CD4-positive, alpha-beta T cell treated with Interleukin-15 for 1 hour (primary cell): ENCODE data around the gene TRH.
A peak's percentile ranks its signal among the peaks of the same experiment; 100 is the strongest.
"Not testable (repeated sequence)": the region's sequence is repeated elsewhere in the genome, so short reads cannot be mapped to it uniquely, and the experiment has no call there.

ENCODE experiments used
- DNase-seq: peaks from one replicate; pipeline ENCODE4 v3.0.0-alpha.2; 2020

Gene TRH

GRCh38 chr3:129966876-129967275 is 7.6 kb upstream of the TRH start:
- no peak for DNase-seq

- DNase-seq: no peak
These were observed 6.8 kb upstream of the TRH start for GRCh38 chr3:129967761-129968160.

- DNase-seq: no peak
These were observed 3.0 kb upstream of the TRH start for GRCh38 chr3:129971351-129972052.

- DNase-seq: no peak
These were observed 2.2 kb upstream of the TRH start for GRCh38 chr3:129972301-129972700.

- no peak for DNase-seq
These were observed 512 bp upstream of the TRH start for GRCh38 chr3:129973853-129974563.

GRCh38 chr3:129974833-129975704 is 549 bp downstream of the TRH start:
- DNase-seq: peak; percentile 47

GRCh38 chr3:129975705-129976048 is 1.2 kb downstream of the TRH start:
- no peak for DNase-seq

GRCh38 chr3:129976286-129976685 is 1.8 kb downstream of the TRH start:
- no peak for DNase-seq

GRCh38 chr3:129978123-129978522 is 3.6 kb downstream of the TRH start:
- DNase-seq: no peak

- DNase-seq: no peak
These were observed 5.4 kb downstream of the TRH start for GRCh38 chr3:129979905-129980304.

- no peak for DNase-seq
These were observed 9.0 kb downstream of the TRH start for GRCh38 chr3:129983561-129983960.

GRCh38 chr3:129984125-129984524 is 9.6 kb downstream of the TRH start:
- no peak for DNase-seq

- no peak for DNase-seq
These were observed 10.6 kb downstream of the TRH start for GRCh38 chr3:129985113-129985512.

GRCh38 chr3:129988429-129988828 is 13.9 kb downstream of the TRH start:
- no peak for DNase-seq

- no peak for DNase-seq
These were observed 14.9 kb downstream of the TRH start for GRCh38 chr3:129989414-129989813.

GRCh38 chr3:129992781-129993180 is 18.3 kb downstream of the TRH start:
- no peak for DNase-seq

- no peak for DNase-seq
These were observed 20.5 kb downstream of the TRH start for GRCh38 chr3:129994883-129995559.

GRCh38 chr3:129996073-129996472 is 21.6 kb downstream of the TRH start:
- DNase-seq: no peak

GRCh38 chr3:129999176-129999575 is 24.7 kb downstream of the TRH start:
- not testable (repeated sequence) for DNase-seq

- peak; percentile 50 for DNase-seq
These were observed 28.4 kb downstream of the TRH start for GRCh38 chr3:130002666-130003598.

GRCh38 chr3:130010556-130010955 is 36.0 kb downstream of the TRH start:
- no peak for DNase-seq

GRCh38 chr3:130012108-130012507 is 37.6 kb downstream of the TRH start:
- not testable (repeated sequence) for DNase-seq
